GM19099 (cell line): ENCODE data around the gene LEFTY1.

Experiments used
- POLR2A ChIP-seq: IDR thresholded peaks from 3 replicates; pipeline ENCODE4 v1.6.1; 2011; ENCODE audit warnings: low read depth; ENCODE audit not compliant: insufficient read length; ENCODE audit errors: extremely low read depth

LEFTY1 gene

GRCh38 chr1:225840223-225840610 is 48.7 kb downstream of the LEFTY1 start:
- TF ChIP-seq POLR2A, result no peak

DNA sequence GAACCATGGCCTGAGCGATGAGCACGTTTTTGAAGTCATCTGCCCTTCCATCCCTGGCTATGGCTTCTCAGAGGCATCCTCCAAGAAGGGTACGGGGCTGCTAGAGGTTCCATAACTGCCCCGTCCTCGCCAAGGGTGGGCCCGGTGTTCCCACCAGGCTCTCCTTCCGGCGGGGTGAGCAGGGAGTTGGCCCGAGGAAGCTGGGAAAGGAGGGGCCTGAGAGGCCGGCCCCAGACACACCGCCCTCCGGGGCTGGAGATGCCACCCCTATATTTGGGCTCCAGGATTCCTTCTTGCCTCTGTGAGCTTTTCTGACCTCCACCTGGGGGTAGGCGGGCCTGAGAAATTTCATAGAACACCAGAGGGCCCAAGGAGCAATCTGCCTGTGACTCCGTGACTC is 50.2 kb downstream of the LEFTY1 start:
- no peak for TF ChIP-seq POLR2A
